BJ (cell line): ENCODE measurements around the gene ZDHHC8. TPM values are rescaled to one million over a fixed set of nuclear protein-coding genes. Genes with fewer than 3 reads are reported as not detected.
"Not testable (repeated sequence)": the region's sequence is repeated elsewhere in the genome, so short reads cannot be mapped to it uniquely, and the experiment has no call there.

ENCODE experiments used
- CTCF ChIA-PET: fragments of 350-600 bp; formaldehyde crosslinking; extraction: SDS; loops from one replicate; lab custom pipeline; 2021; ENCODE audit warnings: antibody characterized with exemption, inconsistent platforms; lab: Yijun Ruan, JAX
- POLR2A ChIA-PET: fragments of 300-600 bp; sonication (Branson Sonifier 250); formaldehyde crosslinking; extraction: SDS; loops from one replicate; lab custom pipeline; 2021; ENCODE audit warnings: antibody characterized with exemption; lab: Charles Lee
- DNase-seq: peaks from one replicate; pipeline ENCODE4 v3.0.0-alpha.2; 2011; ENCODE audit warnings: low read depth
- H3K27me3 ChIP-seq: 2 replicates; pipeline ENCODE4 v1.6.0; 2011; ENCODE audit warnings: low read length; ENCODE audit not compliant: control insufficient read depth, insufficient read depth
- H3K36me3 ChIP-seq: 2 replicates; pipeline ENCODE4 v1.5.1; 2011; ENCODE audit warnings: low read length; ENCODE audit not compliant: control insufficient read depth, insufficient read depth
- H3K4me3 ChIP-seq: 2 replicates; pipeline ENCODE4 v1.5.1; 2011; ENCODE audit warnings: low read depth, mild to moderate bottlenecking, control low read depth, low read length
- polyA plus RNA-seq: library from polyadenylated mRNA; depleted of rRNA; stranded (reverse); fragments of >200 nt; gene quantifications from 2 replicates; pipeline ENCODE4 v1.2.3, GENCODE V29; 2011
- TF ChIP-seq, protein P1 (sequence below): IDR thresholded peaks from 2 replicates; pipeline ENCODE4 v1.5.1; 2011; ENCODE audit warnings: low read depth, mild to moderate bottlenecking, control low read depth, inconsistent platforms, low read length, moderate library complexity; ENCODE audit not compliant: insufficient read depth

The ZDHHC8 gene
- polyA plus RNA-seq, 1 experiment, result 32.2 TPM

DNA sequence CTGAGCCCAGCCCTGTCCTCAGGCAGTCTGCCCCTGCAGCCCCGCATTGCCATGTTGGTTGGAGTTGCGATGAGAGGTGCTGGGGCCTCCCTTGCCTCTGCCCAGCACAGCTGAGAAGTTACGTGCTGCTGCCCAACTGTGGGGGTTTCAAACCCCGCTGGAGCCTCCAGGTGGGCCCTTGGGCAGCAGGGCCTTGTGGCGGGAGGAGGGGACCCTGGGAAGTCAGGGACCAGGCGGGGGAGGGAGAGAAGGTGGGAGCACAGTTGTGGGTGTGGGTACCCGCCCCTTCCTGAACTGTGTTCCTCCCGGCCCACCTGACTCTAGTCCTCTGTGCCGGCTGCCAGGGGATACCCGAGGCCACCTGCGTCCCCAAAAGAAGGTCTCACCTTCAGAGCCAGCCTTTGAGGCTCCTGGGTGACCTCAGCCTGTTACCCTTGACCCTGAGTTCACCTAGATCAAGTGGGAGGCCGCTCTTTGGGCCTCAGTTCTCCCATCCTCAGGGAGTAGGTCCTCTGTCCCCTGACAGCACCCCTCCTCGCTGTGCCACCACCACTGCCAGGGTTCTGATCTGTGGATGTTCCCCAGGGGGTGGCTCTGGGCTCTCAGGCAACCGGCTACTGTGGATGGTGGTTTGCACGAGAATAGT is 26.9 kb downstream of the ZDHHC8 start:
- Histone ChIP-seq H3K36me3 (no peaks in the 10 kb centered on the region), H3K4me3 (no peak overlapping the region), H3K27me3 (no peaks in the 10 kb centered on the region; the same call in 1 of the 2 replicates)
- TF ChIP-seq, protein P1, sequence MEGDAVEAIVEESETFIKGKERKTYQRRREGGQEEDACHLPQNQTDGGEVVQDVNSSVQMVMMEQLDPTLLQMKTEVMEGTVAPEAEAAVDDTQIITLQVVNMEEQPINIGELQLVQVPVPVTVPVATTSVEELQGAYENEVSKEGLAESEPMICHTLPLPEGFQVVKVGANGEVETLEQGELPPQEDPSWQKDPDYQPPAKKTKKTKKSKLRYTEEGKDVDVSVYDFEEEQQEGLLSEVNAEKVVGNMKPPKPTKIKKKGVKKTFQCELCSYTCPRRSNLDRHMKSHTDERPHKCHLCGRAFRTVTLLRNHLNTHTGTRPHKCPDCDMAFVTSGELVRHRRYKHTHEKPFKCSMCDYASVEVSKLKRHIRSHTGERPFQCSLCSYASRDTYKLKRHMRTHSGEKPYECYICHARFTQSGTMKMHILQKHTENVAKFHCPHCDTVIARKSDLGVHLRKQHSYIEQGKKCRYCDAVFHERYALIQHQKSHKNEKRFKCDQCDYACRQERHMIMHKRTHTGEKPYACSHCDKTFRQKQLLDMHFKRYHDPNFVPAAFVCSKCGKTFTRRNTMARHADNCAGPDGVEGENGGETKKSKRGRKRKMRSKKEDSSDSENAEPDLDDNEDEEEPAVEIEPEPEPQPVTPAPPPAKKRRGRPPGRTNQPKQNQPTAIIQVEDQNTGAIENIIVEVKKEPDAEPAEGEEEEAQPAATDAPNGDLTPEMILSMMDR, result no peak
- DNase-seq, result no peak
- ChIA-PET CTCF (interaction anchor here (1.5 to 6.2 kb wide), 5 partner anchors 113 to 158 kb away, joined by 3 to 91 read pairs (median 12); no protein-coding TSS in a partner anchor), POLR2A (no interaction called here)

DNA sequence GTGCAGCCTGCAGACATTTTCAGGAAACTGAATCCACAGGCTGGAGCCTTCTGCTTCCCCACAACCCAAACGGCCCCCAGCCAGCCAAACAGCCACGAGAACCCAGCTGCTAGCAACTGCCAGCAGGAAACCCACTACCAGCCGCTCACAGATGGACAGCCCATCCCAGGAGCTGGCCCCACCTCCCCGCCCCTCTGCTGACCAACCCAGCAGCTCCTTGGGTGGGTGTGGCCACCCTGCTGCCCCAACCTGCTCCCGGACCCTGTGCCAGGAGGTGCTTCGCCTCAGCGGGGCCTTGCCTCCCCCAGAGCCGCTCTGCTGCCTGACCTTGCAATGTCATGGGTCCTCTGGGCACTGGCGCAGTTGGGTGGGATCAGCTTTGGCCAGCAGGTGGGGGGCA is 27.5 kb downstream of the ZDHHC8 start:
- CTCF ChIA-PET, result interaction anchor here (1.2 to 2.6 kb wide), 3 partner anchors 32 to 126 kb away, joined by 3 to 12 read pairs (median 8); no protein-coding TSS in a partner anchor
- TF ChIP-seq, protein P1, result no peak
- Histone ChIP-seq H3K36me3 (no peaks in the 10 kb centered on the region), H3K4me3 (no peak overlapping the region), H3K27me3 (no peaks in the 10 kb centered on the region; the same call in 1 of the 2 replicates)
- POLR2A ChIA-PET, result no interaction called here
- no peak for DNase-seq

DNA sequence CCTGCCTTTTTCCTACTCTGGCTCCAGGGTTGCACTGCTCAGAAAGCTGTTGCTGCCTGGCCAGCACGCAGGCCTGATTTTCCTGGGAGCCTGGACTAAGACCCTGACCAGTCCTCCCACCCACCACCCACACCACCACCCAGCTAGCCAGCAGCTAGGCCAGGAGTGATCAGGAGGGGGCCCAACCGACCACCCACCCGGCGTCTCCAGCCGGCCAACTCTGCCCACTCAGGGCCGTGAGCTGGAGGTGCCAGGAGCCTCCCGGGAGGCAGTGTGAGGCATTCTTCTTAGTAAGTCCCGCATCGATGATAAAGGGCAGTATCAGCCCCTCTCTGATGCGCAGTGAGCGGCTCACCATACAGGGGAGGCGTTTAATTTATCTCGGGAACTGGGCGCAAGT is 27.9 kb downstream of the ZDHHC8 start:
- H3K4me3 ChIP-seq, H3K36me3 ChIP-seq, POLR2A ChIA-PET, DNase-seq, H3K27me3 ChIP-seq: not testable (repeated sequence)
- CTCF ChIA-PET, result interaction anchor here (1.2 to 2.6 kb wide), 3 partner anchors 32 to 126 kb away, joined by 3 to 12 read pairs (median 8); no protein-coding TSS in a partner anchor

DNA sequence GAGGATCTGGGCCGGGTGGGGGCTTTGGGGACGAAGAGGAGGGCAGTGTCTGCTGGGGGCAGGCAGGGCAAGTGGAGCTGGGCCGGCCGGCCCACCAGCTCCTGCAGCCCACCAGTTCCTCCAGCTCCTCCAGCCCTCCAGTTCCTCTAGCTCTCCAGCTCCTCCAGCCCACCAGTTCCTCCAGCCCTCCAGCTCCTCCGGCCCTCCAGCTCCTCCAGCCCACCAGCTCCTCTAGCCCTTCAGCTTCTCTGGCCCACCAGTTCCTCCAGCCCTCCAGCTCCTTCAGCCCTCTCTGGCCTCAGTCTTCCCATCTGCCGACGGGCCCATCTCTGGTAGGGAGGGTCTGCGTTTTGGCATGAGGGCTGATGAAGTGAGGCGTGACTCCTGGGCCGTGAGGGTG is 28.4 kb downstream of the ZDHHC8 start:
- no peak overlapping the region for H3K4me3 ChIP-seq
- CTCF ChIA-PET, result interaction anchor here (1.2 to 2.6 kb wide), 3 partner anchors 31 to 125 kb away, joined by 3 to 12 read pairs (median 8); no protein-coding TSS in a partner anchor
- POLR2A ChIA-PET, result no interaction called here
- TF ChIP-seq, protein P1, result no peak
- H3K36me3 ChIP-seq, result no peaks in the 10 kb centered on the region
- no peak for DNase-seq
- no peaks in the 10 kb centered on the region; the same call in 1 of the 2 replicates for H3K27me3 ChIP-seq

DNA sequence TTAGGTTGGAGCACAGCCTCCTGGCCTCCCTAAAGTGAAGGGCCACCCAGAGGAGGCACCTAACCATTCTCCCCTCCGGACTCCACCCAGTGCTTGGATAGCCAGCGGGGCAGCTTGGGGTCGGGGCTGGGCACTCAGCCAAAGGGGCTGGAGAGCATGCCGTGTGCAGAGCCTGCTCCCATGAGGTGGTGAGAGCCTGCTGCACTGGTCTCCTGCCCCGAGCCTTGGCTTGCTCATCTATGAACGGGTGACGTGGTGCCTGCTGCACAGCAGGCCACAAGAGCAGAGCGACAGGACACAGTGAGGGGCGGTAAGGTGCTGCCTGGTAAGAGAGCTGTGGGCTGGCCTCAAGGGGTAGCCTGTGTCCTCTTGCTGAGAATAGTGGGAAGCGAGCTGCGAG is 33.3 kb downstream of the ZDHHC8 start:
- ChIA-PET CTCF (no interaction called here), POLR2A (no interaction called here)

More for the DNA sequence above, 33.3 kb downstream of the ZDHHC8 start:
- TF ChIP-seq, protein P1, result no peak
- DNase-seq, result no peak
- H3K27me3 ChIP-seq, result peaks cover 1% of the 10 kb centered on the region; the same call in 1 of the 2 replicates
- no peak overlapping the region for H3K4me3 ChIP-seq
- no peaks in the 10 kb centered on the region for H3K36me3 ChIP-seq
